GM13976 (cell line): ENCODE results near the gene HIP1R.

Experiments used
- DNase-seq: peaks from one replicate; pipeline ENCODE4 v3.0.0; 2012; ENCODE audit warnings: low spot score
- CTCF ChIP-seq: IDR thresholded peaks from 2 replicates; pipeline ENCODE4 v1.5.1; 2012; ENCODE audit warnings: borderline replicate concordance, mild to moderate bottlenecking; ENCODE audit not compliant: insufficient read depth; ENCODE audit errors: extremely low read depth, missing control alignments, control extremely low read depth
- in situ Hi-C: fragments of 300-500 bp; cut with MboI; formaldehyde crosslinking; loops from one replicate; pipeline ENCODE4 v1.12.0; 2022; ENCODE audit warnings: low sequenced_read_pairs, mixed read lengths, inconsistent platforms; ENCODE audit not compliant: unreplicated experiment

The HIP1R gene

GRCh38 chr12:122838841-122839240 is 3.6 kb downstream of the HIP1R start:
- in situ Hi-C loops, result no loop called here
- DNase-seq, result no peak
- no peak for TF ChIP-seq CTCF

- in situ Hi-C loops, result no loop called here
- DNase-seq, result no peak
- TF ChIP-seq CTCF, result no peak
Measured at GRCh38 chr12:122839907-122840554, 4.8 kb downstream of the HIP1R start.

- no peak for DNase-seq
- in situ Hi-C loops, result no loop called here
- no peak for TF ChIP-seq CTCF
Measured at GRCh38 chr12:122840580-122841513, 5.6 kb downstream of the HIP1R start.

GRCh38 chr12:122841544-122842321 is 6.5 kb downstream of the HIP1R start:
- no peak for TF ChIP-seq CTCF
- no peak for DNase-seq
- in situ Hi-C loops, result no loop called here

GRCh38 chr12:122842505-122843405 is 7.5 kb downstream of the HIP1R start:
- TF ChIP-seq CTCF, result no peak
- DNase-seq, result no peak
- in situ Hi-C loops, result no loop called here
